Nucleus accumbens (tissue), 56 donors: ENCODE measurements around the gene MORN3.
"Not testable (repeated sequence)": the region's sequence is repeated elsewhere in the genome, so short reads cannot be mapped to it uniquely, and the experiment has no call there.

Experiments used
- DNase-seq, 56 donors: peaks; one replicate each; lab custom pipeline; 2025; lab: John Stamatoyannopoulos, UW

The MORN3 gene

GRCh38 chr12:121648458-121649028 lies 20.9 kb downstream of the MORN3 start:
- no peak for DNase-seq

- no peak for DNase-seq
These were observed 28.2 kb downstream of the MORN3 start for GRCh38 chr12:121641343-121641630.

- no peak for DNase-seq
These were observed 30.9 kb downstream of the MORN3 start for GRCh38 chr12:121638298-121639202.

GRCh38 chr12:121637231-121637914 lies 32.1 kb downstream of the MORN3 start:
- peak in 9 of 56 donors; percentile 1 to 21 (median 8) for DNase-seq

- DNase-seq, result no peak
These were observed 34.6 kb downstream of the MORN3 start for GRCh38 chr12:121634836-121635235.

- DNase-seq, result not testable (repeated sequence)
These were observed 35.6 kb downstream of the MORN3 start for GRCh38 chr12:121633833-121634196.

GRCh38 chr12:121632069-121632970 lies 37.1 kb downstream of the MORN3 start:
- DNase-seq, result no peak

- no peak for DNase-seq
These were observed 38.6 kb downstream of the MORN3 start for GRCh38 chr12:121630791-121631355.

- no peak for DNase-seq
These were observed 40.9 kb downstream of the MORN3 start for GRCh38 chr12:121628536-121628935.

GRCh38 chr12:121628037-121628436 lies 41.4 kb downstream of the MORN3 start:
- no peak for DNase-seq

- DNase-seq, result peak in 42 of 56 donors; percentile 10 to 68 (median 46)
These were observed 42.4 kb downstream of the MORN3 start for GRCh38 chr12:121626853-121627640.

GRCh38 chr12:121626087-121626852 lies 43.2 kb downstream of the MORN3 start, which contains the start of gene ORAI1:
Gene ORAI1 (plus strand): TSS chr12:121626530.
- peak in 55 of 56 donors; percentile 44 to 98 (median 89) for DNase-seq

- no peak for DNase-seq
These were observed 49.0 kb downstream of the MORN3 start for GRCh38 chr12:121620333-121620891.

- no peak for DNase-seq
These were observed 50.7 kb downstream of the MORN3 start for GRCh38 chr12:121618659-121619233.

- no peak for DNase-seq
These were observed 54.5 kb downstream of the MORN3 start for GRCh38 chr12:121614872-121615467.

- DNase-seq, result no peak
These were observed 56.0 kb downstream of the MORN3 start for GRCh38 chr12:121613462-121613861.

- peak in 1 of 56 donors; percentile 6 for DNase-seq
These were observed 58.1 kb downstream of the MORN3 start for GRCh38 chr12:121611306-121611705.
